GM18867 (cell line): ENCODE results near the gene NALF2.
A peak's percentile ranks its signal among the peaks of the same experiment; 100 is the strongest.

Experiments
- ATAC-seq: cut with Tn5 transposase; IDR thresholded peaks from one replicate; pipeline ENCODE4 v1.9.1; 2021; ENCODE audit warnings: mild to moderate bottlenecking, moderate library complexity; ENCODE audit not compliant: unreplicated experiment

The NALF2 gene

GRCh38 chrX:69524781-69525363 is 20.7 kb downstream of the NALF2 start:
- ATAC-seq = no peak

- no peak for ATAC-seq
Observed at GRCh38 chrX:69530306-69530705, 26.2 kb downstream of the NALF2 start.

GRCh38 chrX:69531031-69531755 is 27.1 kb downstream of the NALF2 start:
- no peak for ATAC-seq

- ATAC-seq = no peak
Observed at GRCh38 chrX:69535661-69536060, 31.5 kb downstream of the NALF2 start.

- peak; percentile 86 for ATAC-seq
Observed at GRCh38 chrX:69538321-69538876, 34.3 kb downstream of the NALF2 start.

GRCh38 chrX:69539437-69539836 is 35.3 kb downstream of the NALF2 start:
- peak; percentile 81 for ATAC-seq

- no peak for ATAC-seq
Observed at GRCh38 chrX:69541956-69542355, 37.8 kb downstream of the NALF2 start.

- ATAC-seq = no peak
Observed at GRCh38 chrX:69543572-69543971, 39.4 kb downstream of the NALF2 start.

GRCh38 chrX:69546417-69546816 is 42.3 kb downstream of the NALF2 start:
- ATAC-seq = no peak

- no peak for ATAC-seq
Observed at GRCh38 chrX:69546978-69547377, 42.9 kb downstream of the NALF2 start.

- ATAC-seq = no peak
Observed at GRCh38 chrX:69551421-69552009, 47.4 kb downstream of the NALF2 start.

- no peak for ATAC-seq
Observed at GRCh38 chrX:69552512-69552911, 48.4 kb downstream of the NALF2 start.
